HepG2 (cell line): Measurements from ENCODE around the gene UGP2. TPM values are rescaled to one million over a fixed set of nuclear protein-coding genes. Genes with fewer than 3 reads are reported as not detected.
A peak's percentile ranks its signal among the peaks of the same experiment; 100 is the strongest.

Source experiments
- ATAC-seq: fragments of 200-7000 bp; cut with Tn5 transposase; 3 replicates; pipeline ENCODE4 v1.9.1; 2020; ENCODE audit warnings: mild to moderate bottlenecking, moderate library complexity
- BruUV-seq: library from RNA; stranded (reverse); fragments of 400-500 nt; replicated peaks from 2 replicates; lab custom pipeline; 2021; lab: Mats Ljungman, UMichigan
- CTCF ChIA-PET: fragments of 300-600 bp; formaldehyde crosslinking; extraction: SDS; loops from one replicate; lab custom pipeline; 2021; ENCODE audit warnings: low total read pairs, inconsistent platforms, low intra/inter-chr PET ratio; lab: Yijun Ruan, JAX
- POLR2A ChIA-PET: fragments of 350-600 bp; sonication (Branson Sonifier 250); formaldehyde crosslinking; loops from one replicate; lab custom pipeline; 2020; ENCODE audit warnings: antibody characterized with exemption, inconsistent platforms; lab: Yijun Ruan, JAX
- DNase-seq: peaks from one replicate; pipeline ENCODE4 v3.0.0-alpha.2; 2015; ENCODE audit warnings: low spot score
- FAIRE-seq: peaks from 3 replicates; lab custom pipeline; 2011; peaks lifted over from hg19 to GRCh38; lab: Jason Lieb, UNC
- H2AFZ ChIP-seq: one replicate; pipeline ENCODE4 v1.6.1; 2011; ENCODE audit warnings: low read length, inconsistent platforms
- H3K27ac ChIP-seq: fragments of 300-600 bp; 3 replicates; pipeline ENCODE4 v1.8.0; 2011; ENCODE audit warnings: mixed run types, mild to moderate bottlenecking, mixed read lengths, low read length, inconsistent platforms; ENCODE audit not compliant: insufficient read depth; ENCODE audit errors: extremely low read length
- H3K27me3 ChIP-seq, 2 experiments: fragments of 200-600 bp in 1 of 2; 2 replicates in 1 of 2; 3 replicates in 1 of 2; pipeline versions ENCODE4 v1.6.0 to v1.8.0; 2011; ENCODE audit warnings: low read length in 2 of 2, mild to moderate bottlenecking in 2 of 2, moderate library complexity in 2 of 2, inconsistent platforms in 1 of 2; ENCODE audit not compliant: insufficient read depth in 2 of 2, control insufficient read depth in 1 of 2
- H3K36me3 ChIP-seq, 2 experiments: fragments of 200-600 bp in 1 of 2; replicated peaks in 1 of 2; 2 replicates in 1 of 2; 3 replicates in 1 of 2; pipeline versions ENCODE4 v1.5.1 to v1.8.0; 2011; ENCODE audit warnings: low read length in 2 of 2, inconsistent platforms in 1 of 2; ENCODE audit not compliant: insufficient read depth in 2 of 2, control insufficient read depth in 1 of 2
- H3K4me1 ChIP-seq: 2 replicates; pipeline ENCODE4 v1.5.1; 2012; ENCODE audit warnings: low read length, inconsistent platforms; ENCODE audit not compliant: insufficient read depth
- H3K4me2 ChIP-seq: 2 replicates; pipeline ENCODE4 v1.6.0; 2011; ENCODE audit warnings: low read depth, low read length, inconsistent platforms
- H3K4me3 ChIP-seq, 3 experiments: fragments of 200-600 bp in 1 of 3; sonication (generic), shearing (Covaris generic) in 1 of 3; replicated peaks in 1 of 3; 2 replicates each; pipeline ENCODE4 v1.5.1; 2011 to 2016; ENCODE audit warnings: low read length in 3 of 3, inconsistent platforms in 2 of 3, low read depth in 2 of 3, mild to moderate bottlenecking in 2 of 3, control low read depth in 1 of 3, mixed read lengths in 1 of 3; ENCODE audit not compliant: insufficient read depth in 1 of 3
- H3K79me2 ChIP-seq: one replicate; pipeline ENCODE4 v1.6.1; 2011; ENCODE audit warnings: low read length, inconsistent platforms; ENCODE audit not compliant: insufficient read depth
- H3K9ac ChIP-seq: 2 replicates; pipeline ENCODE4 v1.6.0; 2011; ENCODE audit warnings: mild to moderate bottlenecking, low read depth, low read length, inconsistent platforms; ENCODE audit not compliant: insufficient read depth
- H3K9me3 ChIP-seq: 2 replicates; pipeline ENCODE4 v1.5.1; 2012; ENCODE audit warnings: mild to moderate bottlenecking, low read length
- H4K20me1 ChIP-seq: 2 replicates; pipeline ENCODE4 v1.6.0; 2011; ENCODE audit warnings: inconsistent platforms, mild to moderate bottlenecking, low read length, moderate library complexity; ENCODE audit not compliant: insufficient read depth
- FIP1L1 ChIP-seq: fragments of 200-400 bp; formaldehyde crosslinking; IDR thresholded peaks from 2 replicates; pipeline ENCODE4 v1.6.1; 2018; ENCODE audit warnings: low read depth, mild to moderate bottlenecking, low read length, moderate library complexity, borderline replicate concordance; ENCODE audit not compliant: insufficient read depth
- FOXP1 ChIP-seq, 2 experiments: fragments of 450-650 bp in 1 of 2; IDR thresholded peaks; 2 replicates each; pipeline ENCODE4 v1.6.1; 2017 to 2018; ENCODE audit warnings: antibody characterized with exemption in 1 of 2
- MAFF ChIP-seq: IDR thresholded peaks from 2 replicates; pipeline ENCODE4 v1.6.1; 2011; ENCODE audit warnings: low read depth, low read length, improper control_type of control experiment
- MAFK ChIP-seq, 2 experiments: IDR thresholded peaks in 1 of 2; conservative IDR thresholded peaks in 1 of 2; 2 replicates each; pipeline ENCODE4 v1.6.1; 2011; ENCODE audit warnings: improper control_type of control experiment in 2 of 2, low read length in 2 of 2
- TERF1 ChIP-seq: sonication (generic); formaldehyde crosslinking; IDR thresholded peaks from 2 replicates; pipeline ENCODE4 v1.8.0; 2022; ENCODE audit warnings: mild to moderate bottlenecking, missing genetic modification reagents, moderate library complexity
- ZNF543 ChIP-seq: sonication (generic); formaldehyde crosslinking; IDR thresholded peaks from 2 replicates; pipeline ENCODE4 v1.4.0; 2020; ENCODE audit warnings: mild to moderate bottlenecking, missing genetic modification reagents
- ZNF687 ChIP-seq: sonication (generic); formaldehyde crosslinking; IDR thresholded peaks from 2 replicates; pipeline ENCODE4 v1.5.1; 2020; ENCODE audit warnings: mild to moderate bottlenecking, missing genetic modification reagents, moderate library complexity
- ZNF720 ChIP-seq: sonication (generic); formaldehyde crosslinking; IDR thresholded peaks from 2 replicates; pipeline ENCODE4 v1.4.0; 2020; ENCODE audit warnings: missing genetic modification reagents
- WGBS: methylation state at CpG from one replicate; pipeline ENCODE4 v1.1.6; 2017; ENCODE audit warnings: low lambda C conversion rate; 5-methylcytosine and 5-hydroxymethylcytosine counted together
- in situ Hi-C: cut with HindIII; loops from 2 replicates; pipeline ENCODE4 v1.10.0; 2017; ENCODE audit warnings: low pct_unique_long_range_greater_than_20kb; ENCODE audit not compliant: extremely low pct_ligation_motif_present
- intact Hi-C: fragments of 100-400 bp; cut with micrococcal nuclease; formaldehyde crosslinking; loops from one replicate; pipeline ENCODE4 v1.10.0; 2022; ENCODE audit not compliant: unreplicated experiment
- polyA plus RNA-seq, 8 experiments: library from polyadenylated mRNA; depleted of rRNA in 3 of 8; stranded (reverse) in 7 of 8; unstranded in 1 of 8; fragments of >200 nt; fragmentation: Illumina TruSeq in 4 of 8; extraction: Trizol in 4 of 8; gene quantifications; 2 replicates each; pipeline versions ENCODE4 v1.2.1 to v1.2.3, GENCODE V29; 2011 to 2016; ENCODE audit warnings: low read depth in 4 of 8, missing spikeins in 1 of 8, mixed read lengths in 1 of 8; ENCODE audit not compliant: insufficient read depth in 1 of 8
- total RNA-seq, 5 experiments: library from RNA; depleted of rRNA; stranded (reverse); fragments of >200 nt; fragmentation: Illumina TruSeq; extraction: Trizol; gene quantifications; 2 replicates each; pipeline ENCODE4 v1.2.3, GENCODE V29; 2016; ENCODE audit warnings: low read depth in 1 of 5
- TF ChIP-seq, protein P1 (sequence below): sonication (generic); formaldehyde crosslinking; IDR thresholded peaks from 2 replicates; pipeline ENCODE4 v1.5.1; 2020; ENCODE audit warnings: mild to moderate bottlenecking, missing genetic modification reagents, moderate library complexity

Gene UGP2
- total and polyA plus RNA-seq, 2 of the 13 experiments (the other 11 are each of a cell fraction or from before 2014, with no cell fraction given) = 96.0 to 134 TPM

DNA sequence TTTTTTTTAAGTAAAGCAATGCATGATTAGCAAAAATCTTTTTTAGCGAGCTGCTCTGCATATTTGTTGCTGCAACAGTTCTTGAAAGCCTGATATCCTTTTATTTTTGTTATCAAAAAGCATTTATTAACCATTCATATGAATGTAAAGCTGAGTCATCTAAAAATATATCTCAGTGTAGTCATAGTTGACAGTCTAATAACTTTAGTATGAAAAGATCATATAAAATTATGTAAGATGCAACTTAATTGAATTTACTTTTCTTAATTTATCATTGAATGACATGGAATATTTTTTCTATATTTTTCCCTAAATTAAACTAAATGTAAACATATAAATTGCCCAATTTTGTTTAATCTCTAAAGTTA lies 8.5 kb downstream of the UGP2 start:
- Histone ChIP-seq H3K9me3 (no peaks in the 10 kb centered on the region), H3K4me1 (peaks cover 76% of the 10 kb centered on the region), H3K27ac (no peak overlapping the region), H3K79me2 (peaks cover 100% of the 10 kb centered on the region), H2AFZ (no peak overlapping the region), H3K9ac (no peak overlapping the region), H3K36me3 (no peaks in the 10 kb centered on the region), H3K4me2 (no peak overlapping the region), H3K4me3 (no peak overlapping the region), H3K27me3 (no peaks in the 10 kb centered on the region), H4K20me1 (peaks cover 74% of the 10 kb centered on the region)
- intact Hi-C loops = no loop called here
- CTCF ChIA-PET = no interaction called here
- TF ChIP-seq MAFK (conservative IDR thresholded peaks at IDR 0.05 in 1 of 2, IDR thresholded peaks at IDR 0.05 in 1 of 2; ENCODE audit: low read length in 2 of 2) (peak; percentile 75 to 86), FOXP1 (IDR thresholded peaks at IDR 0.05) (no peak), FOXP1 (CRISPR knock-in tag; IDR thresholded peaks at IDR 0.05) (no peak), MAFF (peak; percentile 79; the same call in 1 of the 2 replicates)
- BruUV-seq = no TSS peak
- ATAC-seq (no peak), FAIRE-seq (no peak), DNase-seq (no peak)
- in situ Hi-C loops = loop anchor here (5.0 kb wide), 1 partner anchor 153 kb away; no protein-coding TSS in a partner anchor
- POLR2A ChIA-PET = interaction anchor here (6.5 kb wide), 1 partner anchor 9 kb away, joined by 47 read pairs; the partner anchor contains the start of gene UGP2
- WGBS = 100% methylated on average over 1 of the region's 1 CpG

DNA sequence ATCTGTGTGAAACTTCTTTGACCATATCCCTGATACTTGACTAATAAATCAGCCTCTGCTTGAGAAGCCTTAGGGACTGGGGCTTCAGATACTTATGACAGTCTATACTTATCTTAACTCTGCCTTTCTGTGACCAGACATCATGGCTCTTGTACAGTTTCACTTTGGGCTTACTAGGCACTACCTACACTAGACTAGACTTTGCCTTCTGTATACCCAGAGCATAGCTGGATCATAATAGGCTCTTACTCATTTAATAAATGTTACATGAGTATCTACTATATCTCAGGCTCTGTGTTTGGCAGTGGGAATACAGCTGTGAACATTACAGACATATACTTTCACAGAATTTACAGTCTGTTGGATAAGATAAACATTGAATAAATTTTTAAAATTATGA lies 9.0 kb downstream of the UGP2 start:
- Histone ChIP-seq H3K4me2 (no peak overlapping the region), H3K27ac (no peak overlapping the region), H3K36me3 (peaks cover 0 to 3% of the 10 kb centered on the region in 2 experiments; a peak in 2 of 5 replicates), H3K9me3 (no peaks in the 10 kb centered on the region), H3K79me2 (peaks cover 97% of the 10 kb centered on the region), H2AFZ (no peak overlapping the region), H3K4me1 (peaks cover 71% of the 10 kb centered on the region), H3K27me3 (no peaks in the 10 kb centered on the region), H3K4me3 (no peak overlapping the region), H4K20me1 (peaks cover 71% of the 10 kb centered on the region), H3K9ac (no peak overlapping the region)
- POLR2A ChIA-PET = interaction anchor here (6.5 kb wide), 1 partner anchor 9 kb away, joined by 47 read pairs; the partner anchor contains the start of gene UGP2
- FAIRE-seq = no peak
- DNase-seq = no peak
- CTCF ChIA-PET = no interaction called here
- BruUV-seq = no TSS peak
- intact Hi-C loops (no loop called here), in situ Hi-C loops (loop anchor here (5.0 kb wide), 1 partner anchor 153 kb away; no protein-coding TSS in a partner anchor)
- no peak for ATAC-seq
- no peak for TF ChIP-seq FIP1L1
- TF ChIP-seq ZNF720 = no peak
- no peak for TF ChIP-seq ZNF687 (CRISPR knock-in tag)
- no peak for TF ChIP-seq ZNF543 (CRISPR knock-in tag)
- TF ChIP-seq TERF1 = no peak
- TF ChIP-seq, protein P1, sequence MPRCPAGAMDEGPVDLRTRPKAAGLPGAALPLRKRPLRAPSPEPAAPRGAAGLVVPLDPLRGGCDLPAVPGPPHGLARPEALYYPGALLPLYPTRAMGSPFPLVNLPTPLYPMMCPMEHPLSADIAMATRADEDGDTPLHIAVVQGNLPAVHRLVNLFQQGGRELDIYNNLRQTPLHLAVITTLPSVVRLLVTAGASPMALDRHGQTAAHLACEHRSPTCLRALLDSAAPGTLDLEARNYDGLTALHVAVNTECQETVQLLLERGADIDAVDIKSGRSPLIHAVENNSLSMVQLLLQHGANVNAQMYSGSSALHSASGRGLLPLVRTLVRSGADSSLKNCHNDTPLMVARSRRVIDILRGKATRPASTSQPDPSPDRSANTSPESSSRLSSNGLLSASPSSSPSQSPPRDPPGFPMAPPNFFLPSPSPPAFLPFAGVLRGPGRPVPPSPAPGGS = no peak
